GM18909 (cell line): ENCODE results near the gene SLK.

Experiments
- ATAC-seq: cut with Tn5 transposase; IDR thresholded peaks from one replicate; pipeline ENCODE4 v1.9.1; 2021; ENCODE audit warnings: mild to moderate bottlenecking; ENCODE audit not compliant: unreplicated experiment, poor library complexity

Gene SLK

DNA sequence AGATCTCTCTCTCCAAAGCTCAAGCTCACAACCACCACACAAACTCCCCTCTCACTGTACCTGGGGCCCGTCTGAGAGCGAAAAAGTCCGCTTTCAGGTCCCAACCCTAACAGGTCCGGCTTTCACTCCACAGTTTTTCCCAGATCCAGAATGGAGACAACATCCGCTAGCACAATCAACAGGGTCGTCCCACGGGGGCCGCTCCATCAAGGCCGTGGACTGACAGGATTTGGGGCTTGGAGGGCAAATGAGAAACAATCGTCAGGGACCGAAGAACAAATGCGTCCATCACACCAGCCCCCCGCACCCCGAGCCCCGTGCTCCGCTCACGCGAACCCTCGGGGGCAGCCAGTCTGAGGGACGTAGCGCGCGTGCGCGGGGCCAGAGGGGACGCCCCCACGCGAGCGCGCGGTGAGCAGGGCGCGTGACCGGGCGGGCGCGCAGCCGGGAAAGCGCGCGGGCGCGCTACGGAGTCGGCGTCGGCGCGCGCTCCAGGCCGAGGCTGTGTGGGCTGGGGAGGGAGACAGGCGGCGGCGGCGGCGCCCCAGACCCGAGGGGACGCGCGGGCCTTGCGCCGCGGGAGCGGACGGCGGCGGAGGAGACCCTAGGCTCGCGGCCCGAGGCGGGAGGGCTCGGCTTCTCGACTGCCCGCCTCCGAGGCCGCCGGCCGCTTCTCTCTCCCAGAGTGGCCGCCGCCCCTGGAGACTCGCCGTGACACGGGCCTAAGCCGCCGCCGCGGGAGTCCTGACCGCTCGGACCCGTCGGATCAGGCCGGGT, at the start of gene SLK:
SLK (plus strand) TSS at position 470 of the 777 bp plus-strand sequence. CDS start 606 bp downstream, outside the sequence.
- ATAC-seq: peak; percentile 86

DNA sequence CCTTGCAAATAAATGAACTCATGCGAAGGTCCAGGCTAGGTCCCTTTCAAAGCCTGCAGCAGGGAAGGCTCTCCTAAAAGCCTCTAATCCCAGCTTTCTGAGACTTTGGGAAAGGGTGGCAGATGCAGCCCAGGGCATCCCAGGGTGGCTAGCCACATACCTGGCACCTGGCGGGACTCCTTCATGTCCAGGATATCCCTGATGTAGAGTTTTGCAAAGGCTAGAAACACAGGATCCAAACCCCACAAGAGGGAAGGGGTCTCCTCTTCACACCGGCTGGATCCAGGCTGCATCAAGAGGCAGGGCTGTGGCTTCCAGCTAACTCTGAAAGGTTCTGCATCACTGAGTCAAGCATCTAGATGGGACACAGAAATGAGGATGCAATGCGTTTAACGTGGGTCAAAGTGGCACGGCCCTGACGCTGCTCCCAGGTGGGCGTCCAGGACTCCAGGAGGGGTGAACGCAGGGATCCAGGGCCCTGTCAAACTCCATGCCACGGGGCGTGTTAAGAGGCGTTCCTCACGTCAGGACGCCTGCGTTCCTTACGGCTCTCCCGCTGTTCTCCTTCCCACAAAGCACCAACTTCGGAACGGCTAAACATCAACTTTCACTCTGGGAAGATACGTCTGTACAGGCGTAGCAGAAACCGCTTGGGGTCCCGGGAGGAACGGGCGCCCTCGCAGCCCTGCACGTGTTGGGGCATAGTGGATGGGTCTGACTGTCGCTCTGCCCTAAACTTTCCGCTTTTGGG, 49.5 kb upstream of the SLK start:
- ATAC-seq: peak; percentile 24

DNA sequence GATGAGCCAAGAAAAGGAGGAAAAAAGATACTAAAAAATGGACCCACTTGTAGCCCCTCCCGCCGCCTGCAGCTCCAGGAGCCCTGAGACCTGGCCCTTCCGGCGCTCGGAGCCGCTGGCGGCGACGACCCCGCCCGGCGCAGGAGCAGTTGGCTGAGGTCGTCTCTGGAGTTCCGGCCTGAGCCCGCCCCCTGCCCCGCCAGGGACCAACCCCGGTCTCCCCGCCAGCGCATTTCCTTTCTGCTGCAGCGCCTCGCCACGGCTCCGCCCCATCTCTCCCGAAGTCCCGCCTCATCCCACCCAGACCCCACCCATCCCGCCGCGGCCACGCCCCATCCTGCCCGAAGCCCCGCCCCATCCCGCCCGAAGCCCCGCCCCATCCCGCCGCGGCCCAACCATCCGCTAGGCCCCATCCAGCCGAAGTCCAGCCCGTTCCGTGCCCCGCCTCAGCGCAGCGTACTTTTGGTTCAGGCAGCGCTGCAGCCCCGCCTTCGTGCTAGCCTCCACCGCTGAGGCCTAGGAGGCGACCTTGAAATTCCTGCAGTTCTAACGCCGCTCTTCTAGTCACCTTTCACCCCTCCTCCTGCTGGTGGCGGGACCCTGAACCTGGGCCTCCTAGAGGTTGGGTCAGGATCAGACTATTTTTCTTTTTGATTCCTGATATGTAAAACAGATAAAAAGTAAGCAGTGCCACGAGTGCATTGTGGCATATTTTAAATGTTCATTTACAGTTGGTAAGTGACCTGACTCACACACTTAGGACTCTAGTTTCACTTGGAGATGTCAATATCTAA, 48.7 kb upstream of the SLK start, which contains the start of gene STN1:
STN1 (minus strand) TSS at position 132 of the 794 bp plus-strand sequence. CDS start 590 bp downstream, outside the sequence.
- peak; percentile 89 for ATAC-seq

DNA sequence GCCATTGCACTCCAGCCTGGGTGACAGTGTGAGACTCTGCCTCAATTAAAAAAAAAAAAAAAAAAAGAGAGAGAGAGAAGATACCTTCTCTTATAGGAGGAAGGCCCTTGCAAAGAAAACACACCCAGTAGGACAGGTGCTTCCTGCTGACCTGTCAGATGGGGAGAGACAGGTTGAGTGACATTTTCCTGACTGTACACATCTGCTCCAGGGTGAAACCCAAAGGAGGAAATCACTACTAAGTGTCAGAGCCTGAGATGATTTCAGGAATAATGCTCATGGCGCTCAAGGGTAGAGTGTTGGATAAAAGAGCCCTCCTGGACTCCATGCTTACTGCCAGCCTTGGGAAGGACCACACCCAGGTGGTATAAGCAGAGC, 47.3 kb upstream of the SLK start:
- ATAC-seq: no peak

DNA sequence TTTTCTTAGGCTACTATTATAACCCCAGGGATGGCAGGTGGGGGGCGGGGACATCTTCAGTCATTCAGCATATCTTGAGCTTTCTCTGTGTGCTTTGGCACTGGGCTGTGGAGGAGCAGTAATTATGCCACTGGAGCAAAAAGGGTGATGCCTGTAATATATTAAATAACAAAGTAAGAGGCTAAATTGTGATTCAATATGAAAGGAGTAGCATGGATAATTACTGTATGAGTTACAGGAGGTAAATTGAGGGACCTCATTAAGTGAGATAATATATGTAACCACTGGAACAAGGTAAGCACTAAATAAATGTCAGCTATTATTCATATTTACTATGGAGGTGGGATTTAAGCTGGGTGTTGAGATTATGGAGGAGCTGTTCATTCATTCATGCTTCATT, 45.7 kb upstream of the SLK start:
- no peak for ATAC-seq

DNA sequence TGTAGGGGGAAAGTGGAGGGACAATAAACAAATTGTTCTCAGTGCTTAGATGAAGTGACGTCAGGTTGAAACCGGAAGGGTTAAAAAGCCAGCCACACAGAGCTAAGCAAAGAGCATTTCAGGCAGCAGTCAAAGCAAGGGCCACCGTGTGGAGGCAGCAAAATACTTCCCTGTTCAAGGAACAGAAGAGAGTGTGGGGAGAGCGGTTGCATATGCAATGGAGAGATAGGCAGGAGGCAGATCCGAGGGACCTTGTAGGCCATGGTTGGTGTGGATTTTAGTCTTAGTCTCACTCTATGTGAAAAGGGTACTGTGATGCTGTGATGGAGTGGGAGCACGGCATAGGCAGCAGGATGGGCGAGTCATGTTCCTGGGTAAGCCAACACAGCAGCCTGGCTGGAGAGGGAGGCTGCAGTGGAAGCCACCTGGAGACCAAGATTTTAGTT, 45.2 kb upstream of the SLK start:
- peak; percentile 30 for ATAC-seq

DNA sequence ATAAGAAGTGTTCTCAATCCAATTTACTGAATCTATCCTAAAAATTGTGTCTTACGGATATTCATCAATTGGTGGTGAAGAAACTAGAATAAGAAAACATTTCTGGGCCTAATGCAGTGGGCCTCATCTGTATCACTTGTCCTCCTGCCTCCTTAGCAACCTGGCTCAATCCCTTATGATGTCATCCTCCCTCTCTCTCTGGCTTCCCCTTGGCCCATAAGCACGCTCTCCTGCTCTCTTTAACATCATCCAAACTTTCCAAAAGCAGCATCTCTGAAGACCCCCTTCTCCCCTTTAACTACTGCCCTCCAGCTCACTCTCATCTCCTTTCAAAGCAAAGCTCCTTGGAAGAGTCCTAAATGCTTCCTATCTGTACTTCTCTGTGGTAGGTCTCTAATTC, 44.3 kb upstream of the SLK start:
- ATAC-seq: no peak

DNA sequence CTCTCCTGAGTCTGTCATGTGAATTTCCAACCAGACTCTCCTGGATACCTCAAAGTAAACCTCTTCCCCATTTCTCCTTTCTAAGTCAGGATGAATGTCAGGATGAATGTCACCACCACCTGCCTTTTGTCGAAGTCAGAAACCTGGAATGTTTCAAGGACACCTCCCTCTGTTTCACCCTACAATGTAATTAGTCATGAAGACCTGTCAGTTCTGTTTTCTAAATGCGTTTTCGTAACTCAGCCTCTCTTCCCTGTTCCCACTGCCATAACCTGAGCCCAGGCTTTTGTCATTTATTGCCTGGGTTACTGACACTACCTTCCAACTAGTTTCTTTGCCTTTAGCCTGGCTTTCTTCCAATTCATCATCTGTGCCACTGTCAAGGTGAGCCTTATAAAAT, 43.4 kb upstream of the SLK start:
- no peak for ATAC-seq

DNA sequence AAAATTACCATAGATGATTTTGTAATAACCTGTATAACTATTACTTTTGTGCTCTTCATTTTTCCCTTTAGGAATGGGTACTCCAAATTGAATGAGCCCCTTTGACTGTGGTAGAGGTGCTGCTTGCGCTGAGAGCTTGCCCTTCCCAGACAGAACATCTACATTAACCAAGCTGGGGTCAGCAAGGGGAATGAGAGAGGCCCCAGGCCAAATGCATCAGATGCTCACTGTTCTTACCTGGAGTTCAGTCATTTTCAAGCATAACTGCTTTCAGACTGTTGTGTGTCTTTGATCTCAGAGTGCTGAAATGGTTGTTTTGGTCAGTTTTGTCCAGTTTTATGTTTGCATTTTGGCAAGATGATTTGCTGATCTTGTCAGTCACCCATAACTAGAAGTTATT, 41.3 kb upstream of the SLK start:
- no peak for ATAC-seq

DNA sequence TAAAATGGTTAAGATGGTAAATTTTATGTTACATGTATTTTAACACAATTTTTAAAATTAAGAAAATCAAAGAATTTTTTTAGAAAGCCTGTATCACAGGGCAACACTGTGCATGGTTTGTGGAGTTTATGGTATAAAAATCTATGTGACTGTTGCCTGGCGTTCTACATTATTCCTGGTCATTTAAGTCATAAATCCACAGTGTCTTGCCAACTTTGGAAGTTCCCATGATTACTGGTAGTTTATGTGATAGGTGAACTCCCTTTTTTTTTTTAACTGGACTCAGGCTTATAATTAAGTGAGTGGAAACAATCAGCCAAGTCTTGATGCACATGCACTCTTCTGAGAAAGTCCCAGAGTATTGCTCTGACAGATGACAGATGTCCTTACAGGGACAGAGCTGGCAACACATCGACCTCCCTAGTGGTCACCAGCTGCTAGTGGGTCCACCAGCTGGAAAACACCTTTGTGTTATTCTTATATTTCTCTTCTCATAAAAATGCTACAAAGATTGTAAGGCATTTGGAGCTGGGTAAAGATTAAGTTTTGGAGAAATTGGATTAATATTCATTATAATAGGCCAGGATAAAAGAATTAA, 40.1 kb upstream of the SLK start:
- ATAC-seq: no peak

DNA sequence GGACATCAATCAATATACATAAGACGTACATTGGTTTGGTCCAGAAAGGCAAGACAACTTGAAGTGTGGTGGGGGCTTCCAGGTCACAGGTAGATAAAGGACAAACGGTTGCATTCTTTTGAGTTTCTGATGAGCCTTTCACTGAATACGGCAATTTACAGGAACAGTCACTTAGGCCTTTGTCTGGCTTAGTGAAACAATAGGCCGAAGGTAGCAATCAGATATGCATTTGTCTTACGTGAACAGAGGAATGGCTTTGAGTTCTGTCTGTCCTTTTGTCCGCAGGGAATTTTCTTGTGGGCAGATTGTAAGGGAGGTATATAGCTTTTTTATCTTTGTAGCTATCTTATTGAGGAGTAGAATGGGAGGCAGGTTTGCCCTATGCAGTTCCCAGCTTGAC, 38.2 kb upstream of the SLK start:
- ATAC-seq: no peak

DNA sequence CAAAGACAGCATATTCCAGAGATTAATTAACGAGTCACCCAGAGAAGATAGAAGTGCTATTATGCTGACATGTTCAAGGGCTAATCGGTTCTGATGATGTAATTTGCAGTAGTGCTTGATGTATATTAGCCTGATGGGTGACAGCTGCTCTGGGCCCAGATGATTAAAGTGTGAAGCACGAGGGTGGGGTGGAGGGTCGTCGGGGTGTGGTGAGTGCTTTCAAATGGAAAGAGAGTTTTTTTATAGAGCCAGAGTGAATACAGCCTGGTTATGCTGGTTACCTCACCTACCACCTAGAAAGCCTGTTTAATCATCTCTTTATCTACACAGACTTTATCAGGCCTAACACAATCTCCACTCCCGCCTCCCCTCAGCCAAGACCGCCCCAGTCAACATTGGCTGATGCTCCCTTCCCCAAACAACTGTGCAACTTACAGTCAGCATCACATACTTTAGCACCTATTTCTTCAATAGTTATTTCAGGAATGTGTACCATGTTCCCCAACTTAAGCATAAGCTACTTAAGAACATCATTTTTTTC, 37.5 kb upstream of the SLK start:
- ATAC-seq: no peak

DNA sequence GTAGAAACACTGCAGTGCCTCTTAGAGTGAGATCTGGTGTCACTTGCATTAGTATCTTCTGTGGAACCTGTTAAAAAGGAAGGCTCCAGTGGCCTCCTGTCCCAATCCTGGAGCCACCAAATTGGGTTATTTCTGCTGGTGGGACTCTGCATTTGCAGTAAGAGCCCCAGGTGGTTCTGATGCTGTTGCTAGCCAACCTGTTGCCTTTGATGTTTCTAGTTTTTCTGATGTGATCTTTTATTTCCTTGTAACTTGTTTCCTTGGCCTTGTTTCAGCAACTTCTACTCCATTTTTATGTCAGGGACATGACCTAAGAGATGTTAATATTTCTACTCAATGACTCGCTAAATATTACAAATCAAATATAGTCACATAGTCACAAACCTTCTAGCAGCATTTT, 36.5 kb upstream of the SLK start:
- ATAC-seq: no peak

DNA sequence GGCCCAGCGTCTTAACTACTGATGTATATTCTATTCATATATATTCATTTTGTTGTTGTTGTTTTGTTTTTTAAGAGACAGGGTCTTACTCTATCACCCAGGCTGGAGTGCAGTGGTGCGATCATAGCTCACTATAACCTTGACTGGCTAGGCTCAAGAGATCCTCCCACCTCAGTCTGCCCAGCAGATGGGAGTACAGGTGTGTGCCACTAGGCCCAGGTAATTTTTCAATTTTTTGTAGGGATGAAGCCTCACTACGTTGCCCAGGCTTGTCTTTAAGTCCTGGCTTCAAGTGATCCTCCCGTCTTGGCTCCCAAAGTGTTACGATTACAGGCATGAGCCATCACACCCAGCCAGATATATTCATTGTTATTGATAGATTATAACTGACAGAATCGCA, 36.1 kb upstream of the SLK start:
- no peak for ATAC-seq

DNA sequence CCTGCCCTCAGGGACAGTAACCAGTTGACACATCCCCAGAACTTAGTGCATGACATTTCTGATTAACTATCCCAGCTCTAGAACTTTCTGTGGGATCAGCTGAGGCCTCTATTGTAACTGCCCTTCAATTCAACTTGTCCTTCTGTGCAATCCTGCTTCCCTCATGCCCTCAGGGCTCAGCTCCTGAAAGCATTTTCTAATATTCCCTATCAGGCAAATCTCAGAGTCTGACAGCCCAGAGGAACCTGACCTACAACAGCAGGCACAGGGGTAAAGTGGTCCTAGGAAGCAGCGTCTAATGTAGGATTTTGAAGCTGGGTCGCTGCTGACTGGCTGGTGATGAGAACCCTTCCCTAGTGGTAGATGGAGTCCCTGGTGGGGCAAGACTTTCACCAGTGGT, 35.3 kb upstream of the SLK start:
- ATAC-seq: no peak

DNA sequence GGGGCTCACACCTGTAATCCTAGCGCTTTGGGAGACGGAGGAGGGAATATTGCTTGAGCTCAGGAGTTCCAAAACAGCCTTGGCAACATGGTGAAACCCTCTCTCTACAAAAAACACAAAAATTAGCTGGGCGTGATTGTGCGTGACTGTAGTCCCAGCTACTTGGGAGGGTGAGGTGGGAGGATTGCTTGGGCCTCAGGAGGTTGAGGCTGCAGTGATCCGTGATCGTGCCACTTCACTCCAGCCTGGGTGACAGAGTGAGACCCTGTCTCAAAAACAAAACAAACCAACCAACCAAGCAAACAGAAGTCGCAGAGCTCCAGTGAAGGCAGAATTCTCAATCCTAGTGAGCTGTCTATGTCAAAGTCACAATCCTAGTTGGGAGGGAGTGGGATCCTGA, 34.7 kb upstream of the SLK start:
- no peak for ATAC-seq

DNA sequence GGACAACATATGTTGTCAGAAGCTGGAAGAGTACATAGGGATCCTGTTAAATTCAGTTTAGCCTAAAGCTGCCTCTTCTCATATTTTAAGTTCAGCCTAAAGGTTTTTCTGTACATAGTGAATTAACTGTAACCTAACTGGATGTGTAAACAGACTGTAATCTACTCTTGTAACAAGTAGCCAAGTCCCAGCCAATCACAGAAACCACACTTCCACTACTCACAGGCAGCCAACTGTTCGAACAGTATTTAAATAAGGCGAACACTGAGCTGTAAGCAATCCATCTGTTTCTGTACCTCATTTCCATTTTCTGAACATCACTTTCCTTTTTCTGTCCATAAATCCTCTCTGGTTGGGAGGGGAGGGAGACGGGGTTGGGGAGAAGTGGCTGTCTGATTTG, 34.0 kb upstream of the SLK start:
- ATAC-seq: no peak

DNA sequence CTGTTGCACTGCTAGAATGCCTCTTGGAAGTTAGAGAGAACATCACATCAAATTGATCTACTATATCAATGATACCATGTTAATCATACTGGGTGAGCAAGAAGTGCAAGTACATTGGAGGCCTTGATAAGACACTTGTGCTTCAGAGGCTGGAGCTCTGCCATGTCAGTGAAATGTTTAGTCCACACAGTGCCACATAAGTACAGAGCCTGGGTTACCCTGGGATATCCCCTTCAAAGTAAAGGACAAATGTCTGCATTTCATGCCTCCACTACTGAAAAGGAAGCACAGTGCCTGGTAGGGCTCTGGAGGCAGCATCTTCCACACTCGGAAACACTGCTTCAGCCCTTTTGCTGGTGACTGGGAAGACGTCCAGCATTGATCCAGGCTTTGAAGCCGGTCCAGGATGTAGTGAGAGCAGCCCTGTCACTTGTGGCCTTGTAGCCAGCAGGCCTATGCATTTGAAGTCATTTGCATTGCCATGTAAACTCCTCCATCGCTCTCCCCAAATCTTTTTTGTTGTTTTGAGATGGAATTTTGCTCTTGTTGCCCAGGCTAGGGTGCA, 33.3 kb upstream of the SLK start:
- no peak for ATAC-seq

DNA sequence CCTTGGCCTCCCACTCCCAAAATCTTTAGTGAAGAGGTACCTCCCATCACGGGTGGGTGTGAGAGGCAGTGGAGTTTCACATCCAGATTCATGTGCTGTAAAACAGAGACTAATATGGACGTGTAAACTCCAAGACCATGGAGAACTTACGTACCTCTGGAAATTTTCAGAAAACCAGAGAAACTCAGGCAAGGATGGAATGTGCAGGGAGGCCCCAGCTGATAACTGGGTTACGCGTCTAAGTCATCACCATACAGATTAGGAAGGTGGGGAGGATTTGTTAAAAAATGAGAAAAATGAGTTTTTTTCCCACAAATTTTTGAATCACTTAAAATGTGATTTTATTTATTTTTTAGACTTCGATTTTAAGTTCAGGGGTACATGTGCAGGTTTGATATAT, 32.6 kb upstream of the SLK start:
- ATAC-seq: no peak

DNA sequence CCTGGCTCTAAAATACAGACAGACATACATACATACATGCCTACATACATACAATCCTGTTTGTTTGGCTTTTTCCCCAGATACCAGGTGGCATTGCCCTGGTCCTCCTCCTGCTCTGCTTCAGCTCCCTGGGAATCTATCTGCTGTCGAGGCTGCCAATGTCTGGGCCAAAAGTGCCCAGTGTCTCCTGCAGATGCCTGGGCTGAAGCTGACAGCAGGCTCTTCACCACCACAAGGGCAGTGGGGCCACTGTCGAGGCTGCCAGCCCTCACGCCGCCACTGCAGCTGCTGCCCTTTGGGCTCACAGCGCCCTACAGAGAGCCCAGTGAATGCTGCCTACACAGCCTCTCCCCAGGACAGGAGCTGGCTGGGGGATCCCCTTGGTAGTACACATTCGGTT, 30.9 kb upstream of the SLK start:
- ATAC-seq: no peak
